PC-3 (cell line): ENCODE results near the gene WDR83. TPM values are rescaled to one million over a fixed set of nuclear protein-coding genes. Genes with fewer than 3 reads are reported as not detected.

Experiments
- ATAC-seq: fragments of 200-7000 bp; cut with Tn5 transposase; 2 replicates; pipeline ENCODE4 v1.9.1; 2020; ENCODE audit warnings: mild to moderate bottlenecking, moderate library complexity
- BruUV-seq: library from RNA; stranded (reverse); fragments of 400-500 nt; replicated peaks from 2 replicates; lab custom pipeline; 2021; lab: Mats Ljungman, UMichigan
- CTCF ChIA-PET: fragments of 300-600 bp; sonication (Branson Sonifier 250); formaldehyde crosslinking; loops from one replicate; lab custom pipeline; 2022; ENCODE audit warnings: antibody characterized with exemption; lab: Charles Lee
- POLR2A ChIA-PET: fragments of 300-600 bp; sonication (Branson Sonifier 250); formaldehyde crosslinking; loops from one replicate; lab custom pipeline; 2022; ENCODE audit warnings: antibody characterized with exemption; ENCODE audit not compliant: unreplicated experiment; lab: Charles Lee
- DNase-seq: peaks from one replicate; pipeline ENCODE4 v3.0.0-alpha.2; 2015
- H2AFZ ChIP-seq: fragments of 300-600 bp; sonication (generic); 2 replicates; pipeline ENCODE4 v1.6.0; 2016; ENCODE audit warnings: antibody characterized with exemption, low read length
- H3F3A ChIP-seq: fragments of 300-600 bp; sonication (generic); one replicate; pipeline ENCODE4 v1.6.0; 2017; ENCODE audit warnings: antibody characterized with exemption, low read length, control low read depth, mild to moderate bottlenecking; ENCODE audit not compliant: unreplicated experiment
- H3K27ac ChIP-seq: fragments of 300-600 bp; sonication (generic); 2 replicates; pipeline ENCODE4 v1.5.1; 2016; ENCODE audit warnings: mild to moderate bottlenecking, low read length
- H3K27me3 ChIP-seq: fragments of 300-600 bp; sonication (generic); 2 replicates; pipeline ENCODE4 v1.6.1; 2016; ENCODE audit warnings: low read length, mixed read lengths
- H3K36me3 ChIP-seq: fragments of 300-600 bp; sonication (generic); 2 replicates; pipeline ENCODE4 v1.6.1; 2016; ENCODE audit warnings: low read depth, mixed run types, low read length, mixed read lengths
- H3K4me1 ChIP-seq: fragments of 300-600 bp; sonication (generic); 2 replicates; pipeline ENCODE4 v1.5.1; 2016; ENCODE audit warnings: low read length; ENCODE audit not compliant: insufficient read depth
- H3K4me2 ChIP-seq: fragments of 300-600 bp; sonication (generic); 2 replicates; pipeline ENCODE4 v1.6.0; 2016; ENCODE audit warnings: low read length
- H3K4me3 ChIP-seq: fragments of 300-600 bp; sonication (generic); 2 replicates; pipeline ENCODE4 v1.5.1; 2016; ENCODE audit warnings: mild to moderate bottlenecking, low read length, mixed read lengths
- H3K79me2 ChIP-seq: fragments of 300-600 bp; sonication (generic); 2 replicates; pipeline ENCODE4 v1.6.1; 2017; ENCODE audit warnings: low read length, mixed read lengths
- H3K9ac ChIP-seq: fragments of 300-600 bp; sonication (generic); 2 replicates; pipeline ENCODE4 v1.6.0; 2016; ENCODE audit warnings: mild to moderate bottlenecking, low read length
- H3K9me2 ChIP-seq: fragments of 300-600 bp; sonication (generic); replicated peaks from 2 replicates; pipeline ENCODE4 v1.6.1; 2016; ENCODE audit warnings: mixed run types, low read length, mixed read lengths
- H3K9me3 ChIP-seq: fragments of 300-600 bp; sonication (generic); 2 replicates; pipeline ENCODE4 v1.6.1; 2016; ENCODE audit warnings: low read length, mixed read lengths
- H4K20me1 ChIP-seq: fragments of 300-600 bp; sonication (generic); 2 replicates; pipeline ENCODE4 v1.6.1; 2016; ENCODE audit warnings: low read length, mixed read lengths
- CTCF ChIP-seq: fragments of 300-600 bp; sonication (generic); conservative IDR thresholded peaks from 2 replicates; pipeline ENCODE4 v1.5.1; 2017; ENCODE audit warnings: antibody characterized with exemption, low read depth, mild to moderate bottlenecking, low read length
- EZH2 ChIP-seq: fragments of 300-600 bp; sonication (generic); IDR thresholded peaks from one replicate; pipeline ENCODE4 v1.6.1; 2017; ENCODE audit warnings: antibody characterized with exemption, mild to moderate bottlenecking, low read length; ENCODE audit not compliant: unreplicated experiment
- EZH2phosphoT487 ChIP-seq: fragments of 300-600 bp; sonication (generic); IDR thresholded peaks from 2 replicates; pipeline ENCODE4 v1.6.1; 2018; ENCODE audit warnings: mild to moderate bottlenecking, antibody characterized with exemption, low read length, borderline replicate concordance
- intact Hi-C: fragments of 100-400 bp; cut with micrococcal nuclease; formaldehyde crosslinking; loops from 2 replicates; pipeline ENCODE4 v1.9.0; 2023
- total RNA-seq: library from RNA; depleted of rRNA; stranded (reverse); fragments of >200 nt; gene quantifications from 2 replicates; pipeline ENCODE4 v1.2.3, GENCODE V29; 2014

The WDR83 gene
- total RNA-seq, 1 experiment from 2014 or later = 39.5 TPM

- no peaks in the 10 kb centered on the region for H4K20me1 ChIP-seq
- POLR2A ChIA-PET = no interaction called here
- no peaks in the 10 kb centered on the region for H3K27me3 ChIP-seq
- H2AFZ ChIP-seq = no peak overlapping the region
- H3K4me3 ChIP-seq = no peak overlapping the region
- no peaks in the 10 kb centered on the region for H3K9me2 ChIP-seq
- H3K79me2 ChIP-seq = peaks cover 39% of the 10 kb centered on the region
- H3K4me2 ChIP-seq = no peak overlapping the region
- intact Hi-C loops = no loop called here
- DNase-seq = no peak
- CTCF ChIA-PET = no interaction called here
- H3F3A ChIP-seq = no peaks in the 10 kb centered on the region
- no peak for ATAC-seq
- no peak overlapping the region for H3K9ac ChIP-seq
- H3K36me3 ChIP-seq = peaks cover 18% of the 10 kb centered on the region
- H3K27ac ChIP-seq = no peak overlapping the region
- TF ChIP-seq EZH2 (no peak), CTCF (no peak), EZH2phosphoT487 (no peak)
- BruUV-seq = no TSS peak
- peaks cover 25% of the 10 kb centered on the region for H3K4me1 ChIP-seq
- H3K9me3 ChIP-seq = no peaks in the 10 kb centered on the region
These were observed 2.0 kb upstream of the WDR83 start for GRCh38 chr19:12664406-12665280.

GRCh38 chr19:12665281-12665573, 1.4 kb upstream of the WDR83 start:
- peaks cover 25% of the 10 kb centered on the region for H3K4me1 ChIP-seq
- no peaks in the 10 kb centered on the region for H4K20me1 ChIP-seq
- peaks cover 44% of the 10 kb centered on the region for H3K79me2 ChIP-seq
- no peak overlapping the region for H2AFZ ChIP-seq
- POLR2A ChIA-PET = interaction anchor here (0.6 kb wide), 1 partner anchor 213 kb away, joined by 3 read pairs; no protein-coding TSS in a partner anchor
- CTCF ChIA-PET = no interaction called here
- peak overlapping the region; percentile 93; the same call in 1 of the 2 replicates for H3K4me2 ChIP-seq
- H3K9me2 ChIP-seq = no peaks in the 10 kb centered on the region
- no peak overlapping the region for H3K4me3 ChIP-seq
- H3K27ac ChIP-seq = no peak overlapping the region
- intact Hi-C loops = no loop called here
- no peak for TF ChIP-seq CTCF
- no peak for TF ChIP-seq EZH2
- TF ChIP-seq EZH2phosphoT487 = no peak
- H3F3A ChIP-seq = no peaks in the 10 kb centered on the region
- BruUV-seq = no TSS peak
- no peaks in the 10 kb centered on the region for H3K27me3 ChIP-seq
- H3K9me3 ChIP-seq = no peaks in the 10 kb centered on the region
- DNase-seq (no peak), ATAC-seq (no peak)
- no peak overlapping the region for H3K9ac ChIP-seq
- H3K36me3 ChIP-seq = peaks cover 18% of the 10 kb centered on the region
